Skin of body (tissue), 2 donors: ENCODE data around the gene GBF1. TPM values are rescaled to one million over a fixed set of nuclear protein-coding genes. Genes with fewer than 3 reads are reported as not detected.
"Not testable (repeated sequence)": the region's sequence is repeated elsewhere in the genome, so short reads cannot be mapped to it uniquely, and the experiment has no call there.

Experiments used
- DNase-seq: peaks from one replicate; lab custom pipeline; 2025; lab: John Stamatoyannopoulos, UW
- total RNA-seq: library from RNA; depleted of rRNA; stranded (reverse); fragments of >200 nt; gene quantifications from one replicate; pipeline ENCODE4 v1.2.3, GENCODE V29; 2014

GBF1 gene
- total RNA-seq, 1 donor from 2014 or later: 22.8 TPM

DNA sequence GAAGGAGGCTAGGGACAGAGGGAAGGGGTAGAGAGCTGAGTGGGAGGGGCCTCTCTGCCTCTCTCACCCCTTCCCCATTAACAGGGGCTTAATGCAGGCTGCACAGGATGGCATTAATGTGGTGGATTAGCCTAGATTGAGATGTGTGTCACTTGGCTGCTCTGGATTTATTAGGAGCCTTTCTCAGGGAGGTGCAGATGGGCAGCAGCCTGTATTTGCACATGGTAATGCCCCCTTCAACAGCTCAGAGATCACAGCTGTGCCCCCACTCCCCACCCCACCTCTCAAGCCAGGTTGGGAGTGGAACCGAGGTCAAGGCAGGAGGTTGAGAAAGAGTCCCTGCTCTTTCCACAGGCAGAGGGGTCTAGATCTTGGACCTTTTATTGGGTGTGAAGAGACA lies 11.3 kb upstream of the GBF1 start:
- DNase-seq: no peak

DNA sequence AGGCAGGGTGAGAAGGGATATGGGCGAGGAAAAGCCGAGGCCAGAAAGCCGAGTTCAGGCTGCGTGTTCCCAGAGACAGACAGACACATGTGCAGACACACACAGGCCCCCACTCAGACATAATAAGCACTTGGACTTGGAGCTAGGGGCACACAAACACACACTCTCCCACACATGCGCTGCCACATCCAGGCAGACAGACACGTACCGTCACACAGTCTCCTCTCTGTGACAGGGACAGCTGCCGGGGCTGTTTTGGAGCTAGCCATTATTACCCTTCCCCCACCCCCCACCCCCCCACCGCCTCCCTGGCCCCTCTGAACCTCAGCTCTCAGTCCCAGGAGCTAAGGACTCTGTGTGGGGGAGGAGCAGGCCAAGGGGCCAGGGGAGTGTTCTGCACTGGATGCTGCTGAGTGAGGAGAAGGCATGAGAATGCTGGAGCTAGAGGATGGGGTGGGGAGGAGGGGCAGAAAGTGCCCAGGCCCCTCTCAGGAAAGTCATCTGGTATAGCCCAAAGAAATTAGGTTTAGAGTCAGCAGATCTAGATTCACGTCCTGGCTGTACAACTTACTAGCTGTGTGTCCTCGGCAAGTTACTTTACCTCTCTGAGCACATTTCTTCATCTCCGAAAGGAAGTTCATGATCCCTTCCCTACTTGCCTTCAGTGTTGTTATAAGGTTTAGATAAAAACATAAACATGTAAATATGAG lies 10.3 kb upstream of the GBF1 start:
- DNase-seq: no peak

DNA sequence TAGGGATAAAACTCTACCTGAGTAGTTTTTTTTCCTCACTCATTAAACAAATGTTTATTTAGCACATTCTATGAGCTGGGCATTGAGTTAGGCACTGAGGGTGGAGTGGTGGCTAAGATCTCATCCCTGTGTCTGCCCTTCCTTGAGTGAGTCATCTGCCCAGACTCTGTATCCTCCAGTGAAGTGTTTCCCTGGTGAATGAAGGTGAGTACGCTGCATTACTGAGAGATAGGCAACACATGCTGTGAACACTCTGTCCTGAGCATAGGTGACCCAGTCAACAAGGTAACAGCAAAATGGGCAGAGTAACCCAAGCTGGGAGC lies 9.8 kb upstream of the GBF1 start:
- DNase-seq: no peak

DNA sequence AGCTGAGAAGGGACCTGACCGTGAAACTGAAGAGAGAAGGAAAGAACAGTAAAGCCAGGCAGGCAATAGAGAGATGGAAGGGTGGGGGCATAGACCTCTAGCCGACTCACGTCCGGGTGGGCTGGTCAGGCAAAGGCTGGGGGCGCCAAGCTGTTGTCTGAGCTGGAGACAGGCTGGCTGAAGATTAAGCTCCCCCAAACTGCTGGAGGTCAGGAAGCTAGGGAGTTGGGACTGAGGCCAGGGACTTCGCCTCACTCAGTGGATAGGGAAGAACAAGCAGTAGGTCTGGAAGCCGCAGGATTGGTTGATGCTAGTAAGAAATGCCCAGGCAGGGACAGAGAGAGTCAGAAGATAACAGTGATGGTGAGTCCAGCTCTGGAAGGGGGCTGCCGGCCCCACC lies 9.3 kb upstream of the GBF1 start:
- no peak for DNase-seq

DNA sequence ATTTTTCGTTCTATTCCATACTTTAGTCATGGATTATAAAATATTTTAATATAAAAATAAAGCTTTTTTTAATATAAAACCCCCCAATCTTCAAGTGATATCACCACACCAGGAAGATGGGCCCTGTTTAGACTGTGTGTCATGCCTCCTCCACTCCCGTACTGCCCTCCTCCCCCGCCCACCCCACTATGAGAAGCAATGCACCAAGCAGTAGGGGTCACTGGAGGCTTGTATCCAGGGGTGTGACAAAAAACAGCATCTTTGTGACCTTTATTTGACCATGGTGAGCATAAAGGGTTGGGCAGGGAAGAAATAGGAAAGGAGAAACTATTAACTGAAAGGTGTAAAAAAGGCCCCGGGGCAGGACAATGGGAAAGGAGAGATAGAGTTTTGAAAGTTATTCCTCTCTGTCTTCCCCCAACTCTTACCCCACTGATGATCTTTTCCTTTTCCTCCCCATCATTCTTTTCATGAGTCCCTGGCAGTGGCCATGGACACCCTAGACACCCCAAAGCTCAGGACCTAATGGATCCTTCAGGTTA lies 7.5 kb upstream of the GBF1 start:
- no peak for DNase-seq

DNA sequence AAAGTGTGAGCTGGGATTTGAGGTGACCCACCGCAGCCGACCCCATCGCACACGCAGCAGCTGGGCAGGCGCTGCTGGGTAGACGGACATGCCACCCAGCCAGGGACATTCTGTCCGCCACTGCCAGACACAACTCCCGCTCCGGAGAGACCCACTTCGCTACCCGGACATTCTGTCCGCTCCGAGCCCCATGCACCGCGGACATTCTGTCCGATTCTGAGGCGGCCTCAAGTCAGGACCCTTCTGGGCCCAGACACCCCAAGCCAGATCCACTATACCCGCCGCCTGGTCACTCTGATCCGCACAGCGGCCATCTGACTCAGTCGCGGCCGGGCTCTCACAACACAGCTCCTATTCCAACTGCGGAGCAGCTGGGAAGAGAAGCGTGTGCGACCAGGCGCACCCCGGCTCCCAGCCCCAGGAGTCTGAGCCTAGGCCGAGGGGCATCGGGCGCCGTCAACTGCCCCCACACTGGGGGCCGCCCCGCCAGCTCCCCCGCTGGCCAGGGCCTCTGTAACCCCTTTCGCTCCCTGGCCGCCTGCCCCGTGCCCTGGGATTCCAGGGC lies 4.8 kb upstream of the GBF1 start:
- no peak for DNase-seq

DNA sequence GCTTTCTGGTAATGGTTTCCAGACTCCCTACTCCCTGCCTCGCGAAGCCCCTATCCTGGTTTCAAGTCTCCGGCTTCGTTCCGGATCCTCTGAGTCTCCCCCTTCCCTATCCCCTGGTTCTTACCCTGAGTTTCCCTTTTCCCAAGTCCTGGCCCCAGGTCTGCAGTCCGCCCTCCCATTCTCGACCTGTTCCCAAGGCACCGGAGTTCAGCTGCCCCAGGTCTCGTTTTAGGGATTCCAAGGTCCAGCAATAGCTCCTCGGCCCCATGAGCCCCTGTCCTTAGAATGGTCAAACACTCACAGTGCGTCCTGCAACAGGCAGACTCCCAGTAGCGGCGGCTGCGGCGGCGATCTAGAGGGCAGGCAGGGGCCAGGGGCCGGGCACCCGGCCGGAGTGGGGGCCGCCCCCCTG lies 4.3 kb upstream of the GBF1 start:
- no peak for DNase-seq

DNA sequence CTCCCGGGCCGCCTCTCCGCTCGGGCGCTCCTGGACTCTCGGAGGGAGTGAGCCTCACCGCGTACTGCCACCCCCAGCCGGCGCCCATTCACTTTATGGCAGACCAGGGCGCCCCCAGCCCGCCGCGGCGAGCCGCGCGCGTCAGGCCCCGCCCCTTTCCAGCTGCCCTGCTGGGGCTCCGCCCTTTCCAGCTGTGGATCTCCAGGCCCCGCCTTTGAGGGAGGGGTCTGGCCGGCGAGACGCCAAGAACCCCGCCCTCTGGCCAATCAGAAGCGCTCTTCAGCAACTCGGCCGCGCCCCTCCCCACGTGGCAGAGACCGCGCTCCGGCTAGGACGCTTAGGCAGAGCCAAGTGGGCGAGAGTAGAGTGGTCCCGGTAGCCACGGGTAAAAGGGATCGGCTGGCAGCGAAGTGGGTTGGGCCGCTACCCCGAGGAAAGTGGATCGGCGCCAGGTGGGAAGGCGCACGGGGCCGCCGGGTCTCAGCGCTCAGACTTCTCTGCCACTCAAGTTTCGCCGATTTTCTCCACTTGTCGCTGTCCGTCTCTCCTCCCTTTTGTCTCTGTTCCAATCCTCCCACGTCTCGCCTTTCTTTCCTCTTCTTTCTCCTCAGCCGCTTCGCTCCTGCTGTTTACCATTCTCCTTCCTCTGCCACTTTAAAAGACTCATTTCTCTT lies 3.8 kb upstream of the GBF1 start, which contains the start of gene PITX3:
TSS of gene PITX3 (minus strand) at position 69 of the 674 bp plus-strand sequence. CDS start 9,432 bp downstream, outside the sequence.
- peak; percentile 92 for DNase-seq

DNA sequence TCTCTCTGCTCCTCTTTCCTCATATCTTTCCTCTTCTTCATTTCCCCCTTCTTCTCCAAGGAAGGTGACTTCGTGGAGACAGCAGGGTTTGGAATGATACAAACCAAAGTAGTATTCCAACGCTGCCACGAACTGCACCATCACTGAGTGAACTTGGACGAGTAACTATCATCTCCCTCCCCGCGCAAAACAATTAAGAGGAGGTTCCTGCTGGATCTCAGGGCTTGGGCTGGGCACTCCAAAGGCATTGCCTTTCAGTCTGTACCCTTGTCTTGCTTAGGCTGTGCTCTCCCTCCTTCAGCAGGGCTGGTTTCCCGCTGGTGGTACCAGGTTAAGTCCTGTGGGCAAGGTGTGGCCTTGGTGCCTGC lies 3.2 kb upstream of the GBF1 start:
- DNase-seq: no peak

DNA sequence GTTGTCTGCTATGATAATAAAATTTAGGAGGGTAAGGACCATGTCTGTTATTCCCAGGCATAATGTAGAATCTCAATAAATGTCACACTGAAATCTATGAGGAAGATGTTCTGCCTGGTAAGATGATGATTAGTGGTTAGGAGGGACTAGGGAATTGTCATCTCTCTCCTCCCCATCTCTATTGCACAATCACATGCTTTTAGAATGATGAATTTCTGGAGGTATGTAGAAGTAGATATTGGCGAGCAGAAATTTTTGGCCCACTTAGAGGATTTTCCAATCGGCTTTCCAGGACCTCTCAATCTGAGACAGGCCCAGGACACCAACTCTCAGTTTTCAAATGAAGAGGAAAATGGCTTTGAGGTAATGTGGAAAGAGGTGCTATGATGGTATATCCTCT lies 2.0 kb upstream of the GBF1 start:
- DNase-seq: no peak

DNA sequence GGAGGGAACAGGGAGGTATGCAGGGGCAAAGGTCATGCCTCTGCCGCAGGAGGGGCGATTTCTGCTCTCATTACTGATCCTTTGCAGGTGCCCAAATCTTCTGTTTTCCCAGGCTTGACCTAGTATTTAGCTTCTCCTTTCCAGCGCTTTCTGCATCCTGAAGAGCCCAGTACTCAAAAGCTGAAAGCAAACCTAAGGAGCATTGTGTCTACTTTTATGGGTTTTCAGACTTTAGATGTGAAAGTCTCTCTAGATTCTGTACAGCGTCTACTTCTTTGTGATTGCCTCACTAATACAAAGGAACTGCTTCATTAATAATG lies 560 bp downstream of the GBF1 start:
- no peak for DNase-seq

DNA sequence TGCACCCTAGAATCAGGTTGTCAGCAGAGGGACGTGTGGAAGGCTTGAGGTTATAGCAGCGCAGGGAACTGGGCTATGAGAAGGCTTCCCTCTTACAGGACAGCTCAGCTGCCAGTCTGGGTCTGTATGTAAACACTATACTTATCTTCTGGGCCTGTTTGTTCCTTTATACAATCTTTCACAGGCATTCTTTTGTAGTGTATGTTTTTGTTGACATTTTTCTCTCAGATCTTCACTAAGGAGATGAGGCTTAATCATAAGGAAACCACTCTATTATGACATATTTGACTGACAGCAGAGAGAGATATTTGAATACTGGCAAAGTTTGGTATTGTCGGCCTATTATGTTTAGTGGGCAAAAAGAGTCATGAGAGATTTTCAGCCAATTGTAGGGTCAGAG lies 929 bp downstream of the GBF1 start:
- DNase-seq: no peak

DNA sequence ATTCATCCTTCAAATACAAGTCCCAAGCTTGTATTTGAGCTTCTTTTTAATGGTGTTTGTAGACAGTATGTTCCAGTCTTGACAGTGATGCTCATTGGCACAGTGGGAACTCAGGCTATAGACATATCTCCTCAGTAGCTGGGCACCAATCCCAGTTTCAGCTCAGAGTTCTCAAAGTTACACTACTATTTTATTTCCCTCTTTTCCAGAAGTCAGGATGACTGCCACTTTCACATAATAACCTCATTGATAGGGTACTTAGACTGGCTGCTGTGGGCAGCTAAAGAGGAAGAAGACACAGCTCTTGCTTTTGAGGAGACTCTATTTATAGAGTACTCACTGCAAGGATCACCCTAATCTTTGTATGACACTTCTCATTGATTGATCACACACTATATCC lies 2.4 kb downstream of the GBF1 start:
- DNase-seq: no peak

DNA sequence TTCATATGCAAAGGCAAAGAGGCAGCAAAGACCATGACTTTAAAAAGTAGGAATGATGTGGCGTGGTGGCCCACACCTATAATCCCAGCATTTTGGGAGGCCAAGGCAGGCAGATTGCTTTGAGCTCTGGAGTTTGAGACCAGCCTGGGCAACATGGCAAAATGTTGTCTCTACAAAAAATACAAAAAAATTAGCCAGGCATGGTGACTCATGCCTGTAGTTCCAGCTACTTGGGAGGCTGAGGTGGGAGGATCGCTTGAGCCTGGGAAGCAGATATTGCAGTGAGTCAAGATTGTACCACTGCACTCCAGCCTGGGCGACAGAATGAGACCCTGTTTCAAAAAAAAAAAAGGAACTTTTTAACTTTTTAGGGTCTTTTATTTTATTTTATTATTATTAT lies 7.2 kb downstream of the GBF1 start:
- not testable (repeated sequence) for DNase-seq

DNA sequence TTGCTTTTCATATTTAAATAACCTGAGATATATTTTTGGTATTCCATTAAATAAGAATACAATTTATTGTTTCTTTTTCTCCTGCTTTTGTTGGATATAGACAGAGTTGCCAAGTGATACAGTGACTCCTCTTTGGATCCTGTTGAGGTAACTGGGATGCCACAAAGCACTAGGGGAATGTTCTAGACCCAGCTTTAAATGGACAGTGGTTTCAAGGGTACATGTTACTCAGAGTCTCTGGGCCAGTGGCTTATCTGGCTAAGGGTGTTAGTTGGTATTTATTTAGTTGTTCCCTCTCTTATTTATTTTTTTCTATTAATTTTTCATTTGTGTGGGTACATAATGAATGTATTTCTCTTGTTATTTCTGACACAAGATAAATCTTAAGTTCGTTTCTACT lies 9.1 kb downstream of the GBF1 start:
- DNase-seq: no peak

DNA sequence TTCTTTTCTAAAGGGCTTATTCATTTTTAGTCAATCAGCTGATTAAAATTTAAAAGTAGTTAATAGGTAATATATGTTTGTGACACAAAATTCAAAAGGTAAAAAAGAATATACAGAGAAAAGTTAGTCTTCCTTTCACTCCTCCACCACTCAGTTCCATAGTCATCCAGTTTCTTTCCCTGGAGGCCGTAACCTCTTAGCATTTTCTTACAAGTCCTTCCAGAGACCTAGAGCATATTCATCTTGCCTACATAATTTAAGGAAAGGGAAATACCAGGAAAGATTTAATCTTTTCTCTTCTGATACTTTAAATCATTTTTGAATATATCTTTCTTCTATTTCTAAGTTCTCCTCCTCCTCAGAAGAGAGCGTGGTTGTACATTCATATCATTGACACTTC lies 10.1 kb downstream of the GBF1 start:
- no peak for DNase-seq

DNA sequence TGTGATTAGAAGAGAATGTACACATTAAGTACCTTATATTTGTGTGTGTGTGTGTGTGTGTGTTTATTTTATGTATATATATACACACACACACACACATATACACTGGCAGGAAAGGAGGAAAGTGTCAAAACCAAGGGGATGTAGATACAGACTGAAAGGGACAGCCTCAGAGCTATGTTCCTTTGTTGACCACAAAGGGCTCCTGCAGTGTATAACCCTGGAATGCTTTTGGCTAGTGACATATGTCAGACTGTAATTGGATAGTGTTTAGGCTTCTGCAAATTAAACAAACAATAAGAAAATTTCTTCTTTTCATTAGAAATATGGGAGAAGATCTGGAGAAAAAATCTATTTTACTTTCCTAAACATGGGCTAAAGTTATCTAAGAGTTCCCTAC lies 15.9 kb downstream of the GBF1 start:
- DNase-seq: no peak

DNA sequence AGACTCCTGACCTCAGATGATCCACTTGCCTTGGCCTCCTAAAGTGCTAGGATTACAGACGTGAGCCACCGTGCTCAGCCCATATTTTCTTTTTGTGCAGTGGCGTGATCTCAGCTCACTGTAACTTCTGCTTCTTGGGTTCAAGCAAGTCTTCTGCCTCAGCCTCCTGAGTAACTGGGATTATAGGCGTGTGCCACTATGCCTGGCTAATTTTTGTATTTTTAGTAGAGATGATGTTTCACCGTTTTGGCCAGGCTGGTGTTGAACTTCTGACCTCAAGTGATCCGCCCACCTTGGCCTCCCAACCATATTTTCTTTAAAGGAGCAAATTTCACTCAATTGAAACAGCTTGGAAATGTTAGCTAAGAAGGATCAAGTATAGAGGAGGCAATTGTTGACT lies 16.5 kb downstream of the GBF1 start:
- DNase-seq: no peak

DNA sequence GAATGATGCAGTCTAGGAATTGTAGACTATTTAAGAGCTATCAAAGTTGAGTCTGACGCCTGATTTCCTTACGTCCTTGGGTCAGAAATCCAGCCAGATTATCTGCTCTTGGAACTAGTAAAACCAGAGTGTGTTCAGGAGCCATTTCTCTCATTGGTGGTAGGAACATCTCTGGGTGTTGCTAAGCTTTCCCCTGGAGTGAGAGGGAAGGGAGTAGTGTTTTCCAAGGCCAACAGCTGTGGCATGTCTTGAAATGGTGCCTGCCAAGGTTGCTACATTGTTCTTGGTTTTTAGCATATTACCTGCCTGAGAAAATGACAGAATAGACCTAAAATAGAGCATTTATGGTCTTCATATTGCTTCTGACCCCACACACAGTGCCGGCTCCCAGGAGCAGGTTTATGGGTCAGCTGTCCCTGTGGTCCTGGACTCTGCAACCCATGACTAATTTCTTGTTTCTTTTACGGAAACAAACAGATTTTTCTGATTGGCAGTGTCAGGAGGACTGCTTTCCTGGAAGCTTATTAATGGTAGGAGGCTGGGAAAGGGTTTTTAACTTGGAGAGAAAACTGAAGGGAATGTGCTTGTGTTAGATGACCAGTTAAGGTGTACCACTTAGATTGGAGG lies 17.5 kb downstream of the GBF1 start:
- no peak for DNase-seq

DNA sequence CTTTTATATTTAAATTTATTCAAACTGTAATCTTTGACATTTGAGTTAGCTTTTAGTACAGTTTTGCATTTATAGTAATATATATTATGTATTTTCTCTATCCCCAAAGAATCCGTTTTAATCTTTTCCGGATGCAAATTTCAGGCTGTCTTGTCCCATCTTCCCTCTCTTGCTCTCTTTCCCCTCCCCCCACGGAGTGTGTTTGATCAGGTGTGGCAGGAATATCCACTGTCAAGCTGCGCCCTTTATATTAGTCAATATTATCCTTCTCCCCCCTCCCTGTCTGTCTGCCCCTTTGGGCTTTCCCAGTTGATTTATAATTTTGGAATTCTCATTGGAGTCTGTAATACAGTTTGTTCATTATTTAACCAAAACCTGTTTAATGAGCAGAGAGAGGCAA lies 19.0 kb downstream of the GBF1 start:
- no peak for DNase-seq

DNA sequence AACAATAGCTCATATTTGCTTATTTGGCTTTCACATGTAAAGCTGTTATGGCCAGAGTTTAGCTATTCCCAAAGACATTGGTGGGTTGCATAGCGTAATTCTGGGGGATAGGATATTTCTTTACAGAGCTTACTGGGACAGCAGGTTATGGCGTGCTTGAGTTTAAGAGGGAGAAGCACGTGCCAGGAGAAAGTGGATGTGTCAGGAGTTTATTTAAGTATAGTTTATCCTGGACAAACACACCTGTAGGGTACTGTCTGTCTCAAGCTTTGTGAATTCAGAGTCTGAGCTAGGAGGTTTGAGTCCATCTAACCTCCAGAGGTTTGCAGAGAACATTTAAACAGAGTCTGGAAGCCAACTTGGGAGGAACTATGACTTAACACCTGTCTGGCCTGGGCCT lies 21.3 kb downstream of the GBF1 start:
- DNase-seq: no peak

DNA sequence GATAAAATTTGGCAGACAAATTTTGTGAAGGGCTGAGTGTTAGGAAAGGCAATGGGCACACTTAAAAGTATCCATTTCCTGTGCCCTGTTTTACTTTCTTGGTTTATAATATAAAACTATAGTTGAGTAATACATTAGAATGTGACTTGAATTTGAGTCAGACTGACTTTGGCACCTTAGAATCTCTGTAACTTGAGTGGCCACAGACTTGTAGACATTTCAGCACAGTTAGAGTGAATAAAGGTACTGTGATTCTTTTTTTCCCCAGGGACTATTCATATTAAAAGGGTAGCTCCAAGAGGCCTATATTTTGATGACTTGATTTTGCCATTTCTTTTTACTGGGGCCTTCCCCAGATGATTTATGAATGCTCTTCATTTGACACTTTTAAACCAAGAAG lies 22.4 kb downstream of the GBF1 start:
- no peak for DNase-seq
